Lower lobe of right lung (tissue), 2 donors: ENCODE measurements around the gene SOX11. TPM values are rescaled to one million over a fixed set of nuclear protein-coding genes. Genes with fewer than 3 reads are reported as not detected.

Experiments used
- ATAC-seq, 2 donors: fragments of 200-7000 bp; cut with Tn5 transposase; one replicate each; pipeline ENCODE4 v1.9.1; 2020 to 2022; ENCODE audit warnings: mild to moderate bottlenecking in 2 of 2, moderate library complexity in 2 of 2
- DNase-seq: peaks from one replicate; pipeline ENCODE4 v3.0.0-alpha.2; 2020
- H3K27ac ChIP-seq: fragments of 200-600 bp; one replicate; pipeline ENCODE4 v1.8.0; 2022
- H3K27me3 ChIP-seq: fragments of 200-600 bp; one replicate; pipeline ENCODE4 v1.8.0; 2022; ENCODE audit warnings: low read depth
- H3K36me3 ChIP-seq: fragments of 200-600 bp; one replicate; pipeline ENCODE4 v1.8.0; 2022; ENCODE audit warnings: mild to moderate bottlenecking
- H3K4me1 ChIP-seq: fragments of 200-600 bp; one replicate; pipeline ENCODE4 v1.8.0; 2022
- H3K4me3 ChIP-seq: fragments of 200-600 bp; one replicate; pipeline ENCODE4 v1.8.0; 2022; ENCODE audit warnings: mild to moderate bottlenecking
- H3K9me3 ChIP-seq: fragments of 200-600 bp; one replicate; pipeline ENCODE4 v1.8.0; 2022
- CTCF ChIP-seq: fragments of 200-600 bp; IDR thresholded peaks from one replicate; pipeline ENCODE4 v1.8.0; 2022; ENCODE audit warnings: antibody characterized with exemption, mild to moderate bottlenecking
- intact Hi-C: fragments of 100-400 bp; cut with DNase I; formaldehyde crosslinking; loops from one replicate; pipeline ENCODE4 v1.11.0; 2022
- total RNA-seq: library from RNA; stranded (reverse); fragmentation: NEBNext Ultra II Directional; extraction: Animal tissue kit (Norgen Biotek cat#: 25700); gene quantifications from one replicate; pipeline ENCODE4 v1.2.1, GENCODE V29; 2021
- donor health status: DM: no; HTN: yes; CAD: no; lungs with severe emphysema.

Gene SOX11
- total RNA-seq, 1 donor from 2014 or later, result 0.03 TPM

GRCh38 chr2:5736050-5736449 lies 43.9 kb downstream of the SOX11 start:
- Histone ChIP-seq H3K27ac (no peak overlapping the region), H3K9me3 (no peaks in the 10 kb centered on the region), H3K4me3 (no peak overlapping the region), H3K4me1 (no peaks in the 10 kb centered on the region), H3K36me3 (no peaks in the 10 kb centered on the region), H3K27me3 (no peaks in the 10 kb centered on the region)
- intact Hi-C loops, result no loop called here
- TF ChIP-seq CTCF, result no peak
- DNase-seq, result no peak
- ATAC-seq, result no peak

GRCh38 chr2:5736886-5737285 lies 44.7 kb downstream of the SOX11 start:
- no peaks in the 10 kb centered on the region for H3K4me1 ChIP-seq
- H3K27me3 ChIP-seq, result no peaks in the 10 kb centered on the region
- no peak overlapping the region for H3K4me3 ChIP-seq
- DNase-seq (no peak), ATAC-seq (no peak)
- intact Hi-C loops, result no loop called here
- no peaks in the 10 kb centered on the region for H3K9me3 ChIP-seq
- no peak overlapping the region for H3K27ac ChIP-seq
- H3K36me3 ChIP-seq, result no peaks in the 10 kb centered on the region
- no peak for TF ChIP-seq CTCF

GRCh38 chr2:5740053-5740452 lies 47.9 kb downstream of the SOX11 start:
- no peaks in the 10 kb centered on the region for H3K27me3 ChIP-seq
- no peak for DNase-seq
- H3K36me3 ChIP-seq, result no peaks in the 10 kb centered on the region
- no peak for TF ChIP-seq CTCF
- no peak overlapping the region for H3K4me3 ChIP-seq
- ATAC-seq, result peak; percentile 90 to 95
- intact Hi-C loops, result no loop called here
- no peaks in the 10 kb centered on the region for H3K9me3 ChIP-seq
- H3K4me1 ChIP-seq, result no peaks in the 10 kb centered on the region
- H3K27ac ChIP-seq, result no peak overlapping the region

- ATAC-seq, result no peak
- Histone ChIP-seq H3K36me3 (no peaks in the 10 kb centered on the region), H3K27me3 (no peaks in the 10 kb centered on the region), H3K27ac (no peak overlapping the region), H3K4me1 (no peaks in the 10 kb centered on the region), H3K9me3 (no peaks in the 10 kb centered on the region), H3K4me3 (no peak overlapping the region)
- DNase-seq, result no peak
- intact Hi-C loops, result no loop called here
- no peak for TF ChIP-seq CTCF
These were observed 48.6 kb downstream of the SOX11 start for GRCh38 chr2:5740817-5741216.

- intact Hi-C loops, result no loop called here
- TF ChIP-seq CTCF, result no peak
- H3K27me3 ChIP-seq, result no peaks in the 10 kb centered on the region
- no peak for DNase-seq
- no peaks in the 10 kb centered on the region for H3K4me1 ChIP-seq
- H3K27ac ChIP-seq, result no peak overlapping the region
- no peaks in the 10 kb centered on the region for H3K9me3 ChIP-seq
- no peak for ATAC-seq
- H3K4me3 ChIP-seq, result no peak overlapping the region
- no peaks in the 10 kb centered on the region for H3K36me3 ChIP-seq
These were observed 49.1 kb downstream of the SOX11 start for GRCh38 chr2:5741242-5741641.

- DNase-seq (no peak), ATAC-seq (no peak)
- H3K4me3 ChIP-seq, result no peak overlapping the region
- intact Hi-C loops, result no loop called here
- H3K9me3 ChIP-seq, result no peaks in the 10 kb centered on the region
- H3K4me1 ChIP-seq, result no peaks in the 10 kb centered on the region
- no peaks in the 10 kb centered on the region for H3K36me3 ChIP-seq
- no peak for TF ChIP-seq CTCF
- no peak overlapping the region for H3K27ac ChIP-seq
- H3K27me3 ChIP-seq, result no peaks in the 10 kb centered on the region
These were observed 49.9 kb downstream of the SOX11 start for GRCh38 chr2:5742126-5742525.
